IgD-negative memory B cell (primary cell): ENCODE measurements around the gene NRG2. TPM values are rescaled to one million over a fixed set of nuclear protein-coding genes. Genes with fewer than 3 reads are reported as not detected.

Experiments
- H3K27ac Mint-ChIP-seq, 3 donors: one replicate each; pipeline ENCODE4 v1.8.0; 2020 to 2022; ENCODE audit warnings: mild to moderate bottlenecking in 3 of 3, mixed read lengths in 3 of 3, moderate library complexity in 1 of 3
- H3K27me3 Mint-ChIP-seq: one replicate; pipeline ENCODE4 v1.8.0; 2021; ENCODE audit warnings: mixed read lengths
- H3K36me3 Mint-ChIP-seq: one replicate; pipeline ENCODE4 v1.8.0; 2020; ENCODE audit warnings: mild to moderate bottlenecking, mixed read lengths
- H3K4me1 Mint-ChIP-seq, 3 donors: one replicate each; pipeline ENCODE4 v1.8.0; 2020 to 2022; ENCODE audit warnings: mixed read lengths in 3 of 3, mild to moderate bottlenecking in 1 of 3
- H3K4me3 Mint-ChIP-seq, 4 donors: one replicate each; pipeline ENCODE4 v1.8.0; 2020 to 2022; ENCODE audit warnings: mild to moderate bottlenecking in 4 of 4, mixed read lengths in 4 of 4, moderate library complexity in 3 of 4
- H3K9me3 Mint-ChIP-seq, 3 donors: one replicate each; pipeline ENCODE4 v1.8.0; 2020 to 2021; ENCODE audit warnings: mixed read lengths in 3 of 3, mild to moderate bottlenecking in 1 of 3
- polyA plus RNA-seq: library from polyadenylated mRNA; unstranded; fragments of 300-500 nt; fragmentation: Illumina TruSeq; gene quantifications from one replicate; pipeline ENCODE4 v1.2.3, GENCODE V29; 2021

NRG2 gene
- polyA plus RNA-seq, 1 donor from 2014 or later = not detected

GRCh38 chr5:139799359-139799758, 243.7 kb downstream of the NRG2 start:
- Mint-ChIP-seq H3K9me3 (no peaks in the 10 kb centered on the region), H3K27me3 (peaks cover 48% of the 10 kb centered on the region), H3K36me3 (peaks cover 2% of the 10 kb centered on the region), H3K4me1 (peaks cover under 1 to 3% (median 2%) of the 10 kb centered on the region in 3 donors), H3K4me3 (no peak overlapping the region), H3K27ac (no peak overlapping the region)

DNA sequence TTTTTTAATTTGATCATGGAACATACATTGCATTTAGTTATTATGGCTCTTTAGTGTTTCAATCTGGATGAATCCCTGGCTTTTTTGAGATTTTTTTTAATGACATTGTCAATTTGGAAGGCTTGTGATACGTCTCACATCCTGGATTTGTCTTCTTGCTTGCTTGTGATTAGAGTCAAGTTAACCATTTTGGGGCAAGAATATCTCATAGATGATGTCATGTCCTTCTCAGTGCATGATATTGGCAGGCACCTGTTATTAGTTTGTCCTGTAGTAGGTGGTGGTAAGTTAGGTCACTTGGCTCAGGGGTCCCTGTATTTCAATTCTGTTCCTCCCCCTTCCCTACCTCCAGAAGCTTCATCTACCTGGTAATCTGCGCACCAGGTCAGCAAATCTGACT, 244.2 kb downstream of the NRG2 start:
- Mint-ChIP-seq H3K4me3 (no peak overlapping the region), H3K27ac (no peak overlapping the region), H3K4me1 (peaks cover 2 to 8% (median 3%) of the 10 kb centered on the region in 3 donors), H3K36me3 (peaks cover 2% of the 10 kb centered on the region), H3K27me3 (peaks cover 52% of the 10 kb centered on the region), H3K9me3 (no peaks in the 10 kb centered on the region)

DNA sequence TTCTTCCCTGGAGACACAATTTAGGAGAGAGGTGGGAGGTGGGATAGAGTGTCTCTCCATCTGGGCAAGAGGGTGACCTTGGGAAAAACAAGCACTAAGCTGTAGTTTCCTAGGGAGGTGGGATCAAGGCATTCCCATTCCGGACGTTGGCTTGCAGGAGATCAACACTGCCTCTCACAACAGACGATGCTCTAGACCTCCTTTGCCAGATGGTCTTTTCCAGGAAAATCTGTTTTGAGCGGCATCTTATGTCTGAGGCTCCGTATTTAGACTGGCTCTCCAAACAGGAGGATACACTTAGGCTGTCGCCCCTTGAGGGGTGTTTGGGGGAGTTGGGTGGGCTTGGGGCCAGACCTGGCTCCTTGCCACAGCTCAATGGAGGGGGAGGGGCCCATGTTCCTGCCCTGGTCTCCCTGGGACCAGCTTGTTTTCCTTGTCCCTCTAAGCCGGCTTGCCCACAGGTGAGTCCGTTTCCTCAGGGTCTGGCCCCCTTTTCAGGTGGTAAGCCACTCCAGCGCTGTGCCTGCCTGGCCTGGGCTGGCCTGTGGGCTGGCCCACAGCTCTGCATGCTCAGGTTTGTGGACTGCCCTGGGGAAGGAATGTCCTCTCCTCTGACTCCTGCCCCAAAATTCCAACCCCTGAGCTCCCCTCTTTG, 245.1 kb downstream of the NRG2 start:
- Mint-ChIP-seq H3K9me3 (no peaks in the 10 kb centered on the region), H3K27ac (no peak overlapping the region), H3K27me3 (peaks cover 54% of the 10 kb centered on the region), H3K4me3 (peak overlapping the region in 1 of 4 donors; percentile 11), H3K4me1 (peaks cover 2 to 8% (median 3%) of the 10 kb centered on the region in 3 donors), H3K36me3 (peaks cover 2% of the 10 kb centered on the region)

GRCh38 chr5:139797335-139797734, 245.8 kb downstream of the NRG2 start:
- Mint-ChIP-seq H3K27me3 (peaks cover 56% of the 10 kb centered on the region), H3K36me3 (peaks cover 2% of the 10 kb centered on the region), H3K27ac (no peak overlapping the region), H3K9me3 (no peaks in the 10 kb centered on the region), H3K4me1 (peaks cover 2 to 8% (median 3%) of the 10 kb centered on the region in 3 donors), H3K4me3 (no peak overlapping the region)

Other genes with a start within 250 kb of the NRG2 start
- gene PSD2, start 247.5 kb downstream of the NRG2 start, polyA plus RNA-seq = not detected
- gene PURA, start 70.8 kb upstream of the NRG2 start, polyA plus RNA-seq = 3.3 TPM
- 0.36 TPM for gene IGIP, start 82.6 kb upstream of the NRG2 start, polyA plus RNA-seq
- gene CYSTM1, start 131.9 kb upstream of the NRG2 start, polyA plus RNA-seq = 21.3 TPM